ENCODE measurements around the gene TTC21A. TPM values are rescaled to one million over a fixed set of nuclear protein-coding genes. Genes with fewer than 3 reads are reported as not detected.

Gene TTC21A
- total RNA-seq, 1 experiment from 2014 or later, result 0.40 TPM

DNA sequence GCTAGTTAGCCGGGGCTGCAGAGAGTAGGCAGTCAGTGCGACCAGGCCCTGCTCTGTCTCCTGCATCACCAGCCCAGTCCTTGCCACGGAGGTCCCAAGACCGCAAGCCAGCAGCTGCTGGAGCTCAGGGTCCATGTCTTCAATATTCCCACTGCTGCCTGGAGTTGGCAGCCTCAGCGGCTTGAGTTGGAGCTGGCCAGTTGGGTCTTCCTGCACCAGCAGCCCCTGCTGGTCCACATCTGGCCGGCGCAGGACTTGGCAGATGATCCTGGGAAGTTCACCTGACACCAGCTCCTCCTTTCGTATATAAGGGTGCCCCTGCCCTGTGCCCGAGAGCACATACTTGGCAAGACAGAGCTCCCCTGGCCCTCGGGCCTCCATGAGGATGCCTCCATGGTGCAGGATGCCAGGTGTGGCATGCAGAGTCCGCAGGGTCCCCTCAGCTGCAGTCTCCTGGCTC, 79.2 kb downstream of the TTC21A start:
- no peaks in the 10 kb centered on the region for H3K27me3 ChIP-seq
- no peaks in the 10 kb centered on the region for H3K36me3 ChIP-seq
- no peaks in the 10 kb centered on the region for H3K9me3 ChIP-seq
- DNase-seq, result no peak
- no peak overlapping the region for H3K4me3 ChIP-seq

DNA sequence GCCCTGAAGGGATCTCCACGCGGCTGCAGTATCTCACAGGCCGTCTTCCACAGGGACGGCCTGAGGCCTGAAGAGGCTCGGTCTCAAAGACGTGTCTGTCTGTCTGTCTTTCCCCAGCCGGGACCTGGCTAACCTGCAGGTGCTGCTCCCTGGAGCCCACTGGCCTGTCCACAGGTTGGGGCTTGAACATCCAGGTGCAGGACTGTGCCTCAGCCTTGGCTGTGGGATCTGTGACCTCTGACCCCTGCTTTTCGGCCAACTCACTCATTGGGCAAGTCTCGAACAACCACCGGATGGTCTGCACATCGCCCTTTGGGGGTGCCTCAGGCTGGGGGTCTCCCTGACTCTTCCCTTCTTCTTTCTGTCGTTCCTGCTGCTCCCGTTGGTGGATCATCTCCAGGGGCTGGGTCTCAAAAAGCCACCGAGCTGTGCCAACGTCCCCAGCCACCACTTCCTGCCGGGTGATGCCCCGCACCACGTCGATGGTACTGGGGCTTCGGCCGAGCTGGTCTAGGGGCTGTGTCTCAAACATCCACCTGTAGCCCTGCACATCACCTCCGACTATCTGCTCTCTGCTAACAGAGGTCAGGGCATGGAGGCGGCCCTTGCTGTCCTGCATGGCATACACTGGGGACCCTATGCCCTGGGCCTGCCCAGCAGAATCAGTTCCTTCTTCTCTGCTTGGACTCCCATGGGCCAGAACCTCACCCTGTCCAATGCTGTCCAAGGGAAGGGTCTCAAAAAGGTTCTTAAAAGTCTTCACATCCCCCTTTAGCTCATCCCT, 80.1 kb downstream of the TTC21A start:
- DNase-seq, result no peak
- Histone ChIP-seq H3K36me3 (no peaks in the 10 kb centered on the region), H3K27me3 (no peaks in the 10 kb centered on the region), H3K9me3 (no peaks in the 10 kb centered on the region), H3K4me3 (no peak overlapping the region)

Other genes with a start within 250 kb of the TTC21A start
- not detected in 2 replicates for gene SCN11A, start 55.7 kb upstream of the TTC21A start, total RNA-seq (2014; rRNA removed; shearing (Covaris generic); ENCODE audit: low replicate concordance)
- 9.3 and 20.7 TPM in 2 replicates for gene WDR48, start 55.7 kb upstream of the TTC21A start, total RNA-seq (2014; rRNA removed; shearing (Covaris generic); ENCODE audit: low replicate concordance)
- 11.4 and 19.4 TPM in 2 replicates for gene GORASP1, start 53 bp upstream of the TTC21A start, total RNA-seq (2014; rRNA removed; shearing (Covaris generic); ENCODE audit: low replicate concordance)
- 8.4 TPM in 2 replicates for gene CSRNP1, start 45.9 kb downstream of the TTC21A start, total RNA-seq (2014; rRNA removed; shearing (Covaris generic); ENCODE audit: low replicate concordance)
- gene XIRP1, start 84.9 kb downstream of the TTC21A start, total RNA-seq (2014; rRNA removed; shearing (Covaris generic); ENCODE audit: low replicate concordance), result not detected in 2 replicates
- gene CX3CR1, start 172.4 kb downstream of the TTC21A start, total RNA-seq (2014; rRNA removed; shearing (Covaris generic); ENCODE audit: low replicate concordance), result not detected in 2 replicates
- gene CCR8, start 222.0 kb downstream of the TTC21A start, total RNA-seq (2014; rRNA removed; shearing (Covaris generic); ENCODE audit: low replicate concordance), result not detected in 2 replicates

Measured in MG63 (cell line).